ENCODE measurements around the gene GLIPR2.

DNA sequence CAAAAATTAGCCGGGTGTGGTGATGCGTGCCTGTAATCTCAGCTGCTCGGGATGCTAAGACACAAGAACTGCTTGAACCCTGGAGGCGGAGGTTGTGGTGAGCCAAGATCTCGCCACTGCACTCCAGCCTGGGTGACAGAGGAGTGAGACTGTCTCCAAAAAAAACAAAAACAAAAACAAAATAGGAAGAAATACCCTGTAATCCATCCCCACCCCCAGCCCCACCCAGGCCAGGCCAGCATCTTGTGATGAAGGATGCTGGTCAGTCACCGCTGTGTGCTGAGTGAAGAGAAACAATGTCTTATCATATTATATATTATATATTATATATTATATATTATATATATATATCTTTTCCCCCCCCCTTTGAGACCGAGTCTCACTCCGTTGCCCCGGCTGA is 17.2 kb downstream of the GLIPR2 start:
- TF ChIP-seq, protein P1, sequence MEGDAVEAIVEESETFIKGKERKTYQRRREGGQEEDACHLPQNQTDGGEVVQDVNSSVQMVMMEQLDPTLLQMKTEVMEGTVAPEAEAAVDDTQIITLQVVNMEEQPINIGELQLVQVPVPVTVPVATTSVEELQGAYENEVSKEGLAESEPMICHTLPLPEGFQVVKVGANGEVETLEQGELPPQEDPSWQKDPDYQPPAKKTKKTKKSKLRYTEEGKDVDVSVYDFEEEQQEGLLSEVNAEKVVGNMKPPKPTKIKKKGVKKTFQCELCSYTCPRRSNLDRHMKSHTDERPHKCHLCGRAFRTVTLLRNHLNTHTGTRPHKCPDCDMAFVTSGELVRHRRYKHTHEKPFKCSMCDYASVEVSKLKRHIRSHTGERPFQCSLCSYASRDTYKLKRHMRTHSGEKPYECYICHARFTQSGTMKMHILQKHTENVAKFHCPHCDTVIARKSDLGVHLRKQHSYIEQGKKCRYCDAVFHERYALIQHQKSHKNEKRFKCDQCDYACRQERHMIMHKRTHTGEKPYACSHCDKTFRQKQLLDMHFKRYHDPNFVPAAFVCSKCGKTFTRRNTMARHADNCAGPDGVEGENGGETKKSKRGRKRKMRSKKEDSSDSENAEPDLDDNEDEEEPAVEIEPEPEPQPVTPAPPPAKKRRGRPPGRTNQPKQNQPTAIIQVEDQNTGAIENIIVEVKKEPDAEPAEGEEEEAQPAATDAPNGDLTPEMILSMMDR (IDR thresholded peaks at IDR 0.05): no peak
- no peak for TF ChIP-seq EP300 (IDR thresholded peaks at IDR 0.05)
- no peak for TF ChIP-seq POLR2A (IDR thresholded peaks at IDR 0.05)
